HG02642 (cell line): ENCODE measurements around the gene ATXN1.
"Not testable (repeated sequence)": the region's sequence is repeated elsewhere in the genome, so short reads cannot be mapped to it uniquely, and the experiment has no call there.

Experiments used
- ATAC-seq: cut with Tn5 transposase; IDR thresholded peaks from one replicate; pipeline ENCODE4 v1.9.1; 2021; ENCODE audit warnings: mild to moderate bottlenecking; ENCODE audit not compliant: unreplicated experiment, poor library complexity

Gene ATXN1

DNA sequence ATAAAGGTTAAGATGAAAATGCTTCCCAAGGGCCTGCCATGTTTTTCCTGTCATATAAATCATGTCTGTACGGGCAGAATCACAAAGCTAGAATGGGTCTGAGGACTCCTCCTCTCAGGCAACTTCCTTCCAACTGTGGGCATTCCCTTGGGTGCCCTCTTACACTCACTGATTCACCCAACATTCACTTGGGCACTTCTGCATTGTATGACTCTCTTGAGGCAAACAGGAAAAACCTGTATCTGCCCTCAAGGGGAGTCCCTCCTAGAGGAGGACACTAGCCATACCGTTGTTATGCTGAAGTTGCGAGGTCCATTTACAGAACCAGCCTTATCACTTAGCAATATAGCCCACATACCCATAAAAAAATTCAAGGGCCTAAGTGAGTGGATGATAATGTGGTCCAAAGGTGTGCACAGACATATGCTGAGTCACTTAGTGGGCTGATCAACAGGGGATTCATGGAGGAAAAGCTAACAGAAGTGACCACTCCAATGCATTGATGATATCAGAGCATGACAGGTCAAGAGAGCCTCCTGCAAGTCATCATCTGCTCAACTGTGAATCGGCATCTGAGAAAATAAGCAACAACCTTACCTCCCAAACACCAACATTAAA, 131.1 kb downstream of the ATXN1 start:
- no peak for ATAC-seq

DNA sequence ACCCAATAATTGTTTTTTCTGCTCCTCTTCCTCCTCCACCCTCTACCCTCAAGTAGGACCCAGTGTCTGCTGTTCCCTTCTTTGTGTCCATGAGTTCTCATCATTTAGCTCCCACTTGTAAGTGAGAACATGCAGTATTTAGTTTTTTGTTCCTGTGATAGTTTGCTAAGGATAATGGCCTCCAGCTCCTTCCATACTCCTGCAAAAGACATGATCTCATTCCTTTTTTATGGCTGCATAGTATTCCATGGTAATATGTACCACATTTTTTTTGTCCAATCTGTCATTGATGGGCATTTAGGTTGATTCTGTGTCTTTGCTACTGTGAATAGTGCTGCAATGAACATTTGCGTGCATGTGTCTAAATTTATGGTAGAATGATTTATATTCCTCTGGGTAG, 132.7 kb downstream of the ATXN1 start:
- not testable (repeated sequence) for ATAC-seq

DNA sequence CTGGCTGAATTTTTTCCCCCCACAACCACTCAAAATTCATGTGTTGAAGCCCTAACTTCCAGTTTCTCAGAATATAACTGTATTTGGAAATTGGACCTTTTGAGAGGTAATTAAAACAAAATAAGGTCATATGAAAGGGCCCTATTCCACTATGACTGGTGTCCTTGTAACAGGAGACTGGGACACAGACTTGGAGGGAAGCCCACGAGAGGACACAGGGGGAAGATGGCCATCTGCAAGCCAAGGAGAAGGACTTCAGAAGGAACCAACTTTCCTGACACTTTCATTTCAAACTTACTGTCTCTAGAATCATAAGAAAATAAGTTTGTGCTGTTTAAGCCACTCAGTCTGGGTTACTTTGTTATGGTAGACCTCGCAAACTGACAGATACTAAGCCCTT, 134.6 kb downstream of the ATXN1 start:
- ATAC-seq, result no peak

DNA sequence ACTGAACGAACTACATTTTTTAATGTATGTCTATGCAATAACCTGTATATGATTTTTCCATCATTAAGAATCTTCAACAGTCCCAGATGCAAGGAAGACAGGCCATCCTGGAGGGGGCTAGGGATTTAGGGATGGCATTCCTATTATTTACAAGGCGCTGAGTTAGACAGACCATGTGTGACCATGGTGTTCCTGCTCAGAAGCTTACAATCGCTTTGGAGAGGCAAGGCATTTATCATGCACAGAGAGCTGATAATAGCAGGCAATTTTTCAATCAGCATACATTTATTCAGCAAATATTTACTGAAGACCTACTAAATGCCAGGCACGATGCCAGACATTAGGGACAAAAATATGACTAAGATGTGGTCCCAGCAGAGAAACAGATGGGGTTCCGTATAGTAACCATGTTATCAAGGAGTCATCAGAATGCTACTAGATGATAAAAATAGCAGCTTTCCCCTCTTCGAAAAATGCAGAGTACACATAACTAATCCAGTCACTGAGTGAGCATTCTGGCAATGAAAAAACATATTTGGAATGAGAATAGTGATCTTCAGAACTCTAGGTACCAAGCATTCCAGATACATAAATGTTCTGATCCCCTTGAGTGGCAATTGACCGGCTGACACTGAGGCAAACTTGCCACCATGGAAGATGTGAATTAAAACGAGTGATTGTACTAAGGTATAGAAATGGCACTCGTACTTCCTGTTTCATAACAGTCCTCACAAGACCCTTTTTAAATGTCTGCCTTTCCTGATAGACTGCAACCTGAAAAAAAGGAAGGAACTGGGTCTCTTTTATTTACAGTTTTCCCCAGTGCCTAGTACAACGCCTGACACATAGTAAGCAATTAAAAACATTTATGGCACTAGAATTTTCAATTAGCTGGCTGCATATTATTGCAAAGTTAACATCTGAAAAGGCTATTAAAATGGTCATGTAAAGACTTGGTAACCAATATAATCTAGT, 135.7 kb downstream of the ATXN1 start:
- ATAC-seq, result no peak

DNA sequence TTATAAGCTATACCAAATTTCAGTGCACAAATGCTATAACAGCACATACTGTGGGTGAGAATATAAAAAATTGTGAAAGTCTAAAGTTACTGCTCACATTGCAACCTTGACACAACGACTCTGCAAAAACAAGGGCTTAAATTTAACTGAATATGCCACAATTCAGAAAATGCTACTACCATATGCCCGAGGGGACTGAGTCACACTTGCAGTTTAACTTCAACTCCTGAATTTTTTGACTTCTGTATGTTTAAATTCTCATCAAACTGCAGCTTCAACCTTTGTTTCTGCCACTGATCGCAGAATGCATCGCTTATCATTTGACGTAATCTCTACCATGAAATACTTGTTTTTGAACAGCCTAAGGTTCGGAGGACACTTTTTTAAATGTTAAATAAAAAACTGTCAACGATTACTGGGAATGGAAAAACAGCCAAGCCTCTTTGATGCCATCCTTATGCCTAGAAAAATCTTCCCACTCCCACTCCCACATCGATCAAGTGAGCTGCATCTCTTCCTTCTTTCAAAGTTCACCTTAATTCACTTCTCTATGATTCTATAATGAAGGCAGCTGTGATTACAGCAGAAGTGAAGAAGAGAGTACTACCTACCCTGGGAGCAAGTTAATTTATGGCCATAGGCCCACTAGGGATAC, 136.5 kb downstream of the ATXN1 start:
- ATAC-seq, result no peak

DNA sequence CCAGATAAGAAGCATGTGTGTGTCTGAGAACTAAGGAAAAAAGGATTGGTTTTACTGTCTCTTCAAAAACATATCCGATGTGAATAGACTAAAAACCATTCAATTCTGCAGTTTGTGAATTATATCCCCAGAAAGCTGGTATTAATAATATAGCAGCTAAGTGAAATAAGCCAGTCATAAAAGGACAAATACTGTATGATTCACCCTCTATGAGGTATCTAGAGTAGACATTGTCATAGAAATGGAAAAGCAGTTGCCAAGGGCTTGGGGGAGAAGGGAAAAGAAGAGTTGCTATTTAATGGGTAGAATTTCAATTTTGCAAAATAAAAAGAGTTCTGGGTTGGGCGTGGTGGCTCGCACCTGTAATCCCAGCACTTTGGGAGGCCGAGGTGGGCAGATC, 137.5 kb downstream of the ATXN1 start:
- ATAC-seq, result no peak

DNA sequence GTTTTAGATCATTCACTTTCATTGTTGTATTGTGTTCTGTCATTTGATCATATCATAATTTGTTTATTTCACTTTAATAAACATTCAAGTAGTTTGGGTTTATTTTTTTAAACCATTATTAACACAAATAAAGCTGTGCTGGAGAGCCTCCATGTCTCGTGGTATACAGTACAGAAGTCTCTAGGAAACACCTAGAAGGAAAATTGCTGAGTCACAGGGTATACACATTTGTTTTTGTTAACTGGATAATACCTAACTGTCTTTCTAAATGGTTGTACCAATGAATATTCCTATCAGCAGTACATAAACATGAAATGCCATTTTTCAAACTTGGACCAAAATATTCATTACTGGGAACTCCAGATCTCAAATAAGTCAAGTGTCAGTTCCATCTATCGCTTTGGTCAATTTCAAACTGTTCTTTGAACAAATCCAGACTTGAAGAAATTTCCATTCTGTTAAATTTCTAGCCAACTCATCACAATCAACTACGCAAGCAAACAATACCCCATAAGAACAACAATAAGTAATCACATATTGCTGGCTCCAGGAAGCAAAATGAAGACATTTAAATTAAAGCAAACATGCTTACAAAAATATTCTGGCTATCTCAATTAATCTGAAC, 138.1 kb downstream of the ATXN1 start:
- no peak for ATAC-seq

DNA sequence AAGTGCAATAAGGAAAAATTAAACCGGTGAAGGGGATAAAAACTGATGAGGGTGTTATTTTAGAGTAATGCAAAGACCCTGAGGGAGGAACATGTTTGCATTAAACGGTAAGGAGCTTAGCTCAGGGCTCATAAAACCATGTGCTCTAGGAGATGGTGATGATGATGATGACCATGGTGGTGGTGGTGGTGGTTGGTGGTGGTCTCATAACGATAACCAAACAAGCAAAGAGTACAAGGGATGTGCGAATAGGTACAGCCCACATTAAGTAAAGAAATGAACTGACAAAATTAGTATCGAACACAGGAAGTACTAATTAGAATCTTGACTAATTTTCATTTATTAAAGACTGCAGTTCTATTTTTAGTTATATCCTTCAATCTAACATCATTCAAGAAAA, 139.1 kb downstream of the ATXN1 start:
- no peak for ATAC-seq

DNA sequence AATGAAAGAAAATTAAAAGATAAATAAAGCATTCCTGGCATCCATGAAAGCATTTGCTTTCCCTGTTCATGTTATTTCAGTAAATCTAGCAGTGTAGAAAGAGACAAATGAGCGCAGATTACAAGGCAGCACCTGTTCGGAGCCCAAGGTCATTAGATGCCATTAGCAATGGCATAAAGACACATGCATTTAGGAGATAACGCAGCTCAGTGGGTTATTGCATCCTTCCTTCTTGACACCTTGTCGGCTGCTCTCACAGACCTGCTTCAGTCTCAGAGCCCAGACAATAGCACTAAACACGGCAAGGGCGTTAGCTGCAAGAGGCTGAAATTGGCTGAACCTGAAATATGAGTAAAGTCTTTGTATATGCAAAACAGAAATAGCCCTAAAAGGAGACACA, 140.3 kb downstream of the ATXN1 start:
- no peak for ATAC-seq

DNA sequence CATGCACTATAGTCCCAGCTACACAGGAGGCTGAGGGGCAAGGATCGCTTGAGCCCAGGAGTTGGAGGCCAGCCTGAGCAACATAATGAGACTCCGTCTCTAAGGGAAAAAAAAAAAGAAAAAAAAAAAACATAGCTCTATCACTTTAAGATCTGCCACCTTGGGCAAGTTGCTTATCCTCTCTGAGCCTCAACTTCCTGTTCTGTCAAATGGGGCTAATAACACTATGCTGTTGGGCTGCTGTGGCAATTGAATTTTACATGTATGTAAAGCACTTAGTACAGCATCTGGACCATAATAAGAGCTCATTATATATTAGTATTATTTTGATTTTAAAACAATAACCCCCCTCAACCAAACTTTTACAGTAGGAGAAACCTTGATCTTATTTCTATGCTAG, 141.5 kb downstream of the ATXN1 start:
- ATAC-seq, result no peak

DNA sequence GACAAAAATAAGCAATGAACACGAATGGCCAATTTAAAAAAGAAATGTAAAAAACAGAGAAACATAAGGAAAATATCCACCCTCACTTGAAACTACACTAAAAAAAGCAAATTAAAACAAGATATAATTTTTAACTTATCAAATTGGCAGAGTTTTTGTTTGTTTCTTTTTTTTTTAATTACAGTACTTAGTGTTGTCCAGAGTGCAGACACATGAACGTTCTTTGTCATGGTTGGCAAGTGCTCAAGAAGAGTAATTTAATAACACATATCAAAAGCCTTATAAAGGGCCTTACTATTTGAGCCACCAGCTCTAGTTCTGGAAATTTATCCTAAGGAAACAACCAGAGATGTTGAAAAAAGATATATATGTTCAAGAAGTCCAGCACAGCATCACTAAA, 142.3 kb downstream of the ATXN1 start:
- no peak for ATAC-seq

DNA sequence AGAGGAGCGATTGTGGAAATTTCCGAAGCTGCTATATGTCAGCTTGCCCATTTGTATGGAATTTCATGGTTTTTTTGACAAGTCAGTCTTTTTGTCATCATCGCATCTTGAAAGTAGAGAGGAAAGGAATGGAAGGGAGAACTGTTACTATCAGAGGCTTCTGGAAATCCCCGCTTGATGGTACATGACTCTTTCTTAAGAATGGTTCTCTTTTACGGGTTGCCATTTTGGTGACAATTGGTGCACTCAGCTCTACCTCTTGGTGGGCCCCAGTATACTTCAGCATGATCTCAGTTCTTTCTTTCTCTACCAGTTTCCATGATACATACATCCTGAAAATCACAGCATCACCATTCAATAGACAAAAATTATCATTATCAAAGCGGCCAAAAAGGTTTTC, 146.0 kb downstream of the ATXN1 start:
- ATAC-seq, result not testable (repeated sequence)

DNA sequence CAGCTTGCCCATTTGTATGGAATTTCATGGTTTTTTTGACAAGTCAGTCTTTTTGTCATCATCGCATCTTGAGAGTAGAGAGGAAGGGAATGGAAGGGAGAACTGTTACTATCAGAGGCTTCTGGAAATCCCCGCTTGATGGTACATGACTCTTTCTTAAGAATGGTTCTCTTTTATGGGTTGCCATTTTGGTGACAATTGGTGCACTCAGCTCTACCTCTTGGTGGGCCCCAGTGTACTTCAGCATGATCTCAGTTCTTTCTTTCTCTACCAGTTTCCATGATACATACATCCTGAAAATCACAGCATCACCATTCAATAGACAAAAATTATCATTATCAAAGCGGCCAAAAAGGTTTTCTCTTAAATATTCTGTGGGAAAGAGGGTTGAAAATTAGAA, 147.1 kb downstream of the ATXN1 start:
- not testable (repeated sequence) for ATAC-seq

DNA sequence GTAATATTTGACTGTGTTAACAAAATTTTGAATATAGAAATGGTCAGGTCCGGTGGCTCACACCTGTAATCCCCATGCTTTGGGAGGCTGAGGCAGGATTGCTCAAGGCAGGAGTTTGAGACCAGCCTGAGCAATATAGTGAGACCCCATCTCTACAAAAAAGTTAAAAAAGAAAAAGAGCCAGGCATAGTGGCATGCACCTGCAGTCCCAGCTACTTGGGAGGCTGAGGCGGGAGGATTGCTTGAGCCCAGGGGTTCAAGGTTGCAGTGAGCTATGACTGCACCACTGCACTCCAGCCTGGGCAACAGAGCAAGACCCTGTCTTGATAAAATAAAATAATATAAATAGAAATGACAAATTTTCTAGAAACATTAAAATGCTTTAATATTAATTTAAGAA, 147.8 kb downstream of the ATXN1 start:
- ATAC-seq, result not testable (repeated sequence)

DNA sequence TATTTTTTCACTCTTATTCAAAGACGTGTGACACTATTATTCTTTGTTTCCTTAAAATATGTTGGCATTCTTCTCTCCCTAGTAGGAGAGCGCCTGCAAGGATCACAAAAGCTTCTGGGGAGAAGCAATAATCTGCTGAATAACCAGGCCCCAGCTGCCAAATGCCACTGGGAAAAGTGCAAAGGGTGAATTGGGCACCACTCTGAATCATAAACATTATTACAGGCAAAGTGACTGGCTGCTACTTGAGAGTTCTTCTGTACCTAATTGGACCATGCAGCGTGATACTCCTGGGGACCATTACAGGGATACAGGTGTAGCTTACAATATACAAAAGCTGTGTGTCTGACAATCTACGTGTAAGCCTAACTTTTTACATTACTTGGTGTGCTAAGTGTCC, 152.8 kb downstream of the ATXN1 start:
- no peak for ATAC-seq

DNA sequence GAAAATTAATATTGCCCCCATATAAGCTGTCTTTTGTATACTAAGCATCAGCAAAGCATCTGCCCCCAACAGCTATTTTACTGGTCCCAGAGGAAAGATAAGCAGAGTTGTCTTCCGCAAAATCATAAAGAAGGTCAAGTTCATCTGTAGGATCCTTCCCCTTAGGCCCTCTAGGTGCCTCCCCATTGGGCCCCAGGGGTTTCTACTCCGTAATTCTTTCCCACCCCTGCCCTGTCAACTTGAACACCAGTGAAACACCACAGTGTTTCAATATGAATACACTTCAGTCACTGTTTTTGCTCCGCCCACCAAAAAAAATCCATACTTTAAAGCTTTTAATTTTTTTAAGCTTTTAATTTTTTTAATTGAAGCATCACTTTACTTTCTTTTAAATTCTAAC, 159.2 kb downstream of the ATXN1 start:
- ATAC-seq, result peak; percentile 84

DNA sequence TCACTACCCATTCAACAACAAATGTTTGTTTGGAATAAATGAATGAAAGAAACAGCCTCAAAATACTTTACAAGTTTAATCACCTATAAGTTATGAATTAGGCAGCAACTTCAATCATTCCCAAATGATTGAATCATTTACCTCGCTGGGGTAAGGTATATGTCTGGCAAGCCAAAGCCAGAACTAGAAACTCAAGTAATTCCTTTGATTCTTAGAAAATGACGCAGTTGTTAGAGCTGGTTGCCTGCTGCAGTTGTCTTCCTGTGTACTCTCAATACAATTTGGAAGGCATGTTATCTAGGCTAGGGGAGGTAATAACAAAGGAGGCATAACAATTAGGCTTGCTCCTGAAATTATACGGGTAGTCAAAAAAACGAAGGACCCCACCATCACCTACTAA, 160.6 kb downstream of the ATXN1 start:
- ATAC-seq, result no peak

DNA sequence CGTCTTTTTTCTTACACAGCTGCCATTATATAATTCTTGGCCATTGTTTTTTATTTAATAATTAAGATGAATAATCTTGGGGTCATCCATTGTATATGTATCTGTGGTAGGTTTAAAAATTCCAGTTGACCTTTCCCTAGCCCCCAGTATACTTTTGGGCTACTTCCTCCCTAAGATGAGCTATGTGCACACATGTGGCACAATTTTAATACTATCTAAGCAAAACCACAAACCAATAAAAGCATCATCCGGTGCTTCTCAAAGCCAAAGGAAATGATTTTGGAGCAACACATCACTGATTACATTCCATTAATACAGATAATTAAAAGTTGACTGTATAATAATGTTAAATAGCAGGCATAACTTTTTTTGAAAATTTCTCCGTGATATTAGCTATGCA, 161.2 kb downstream of the ATXN1 start:
- ATAC-seq, result no peak

DNA sequence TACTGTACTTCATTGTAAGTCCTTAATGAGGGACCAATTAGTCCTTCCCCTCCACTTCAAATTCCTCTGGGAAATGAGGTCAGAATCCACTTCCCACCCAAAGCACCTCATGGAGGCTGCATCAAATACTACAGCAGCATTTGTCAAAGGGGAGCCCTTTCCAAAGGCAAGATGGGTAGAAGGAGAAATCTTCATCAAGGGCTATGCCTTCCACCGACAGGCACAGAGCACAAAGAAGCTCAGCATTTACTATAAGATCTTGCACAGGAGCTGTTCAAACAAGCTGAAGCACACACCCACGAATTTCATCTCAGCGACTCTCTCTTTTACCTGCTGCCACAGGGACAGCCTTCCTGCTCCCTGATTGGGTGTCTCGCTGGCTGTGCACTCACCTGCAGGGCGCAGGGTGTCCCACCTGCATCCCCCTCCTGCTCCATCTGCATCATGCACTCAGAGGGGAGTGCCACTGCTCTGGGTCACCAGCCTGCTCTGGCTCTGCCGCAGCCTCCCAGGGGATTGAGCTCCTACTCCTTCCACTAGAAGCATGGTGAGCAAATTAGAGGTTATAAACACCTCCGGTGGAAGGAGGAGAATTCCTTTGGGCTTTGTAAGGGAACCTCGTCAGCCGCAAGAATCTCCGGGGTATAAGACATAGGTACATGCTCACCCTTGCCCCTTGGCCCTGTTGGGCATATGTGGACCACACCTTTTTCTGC, 164.5 kb downstream of the ATXN1 start:
- no peak for ATAC-seq

DNA sequence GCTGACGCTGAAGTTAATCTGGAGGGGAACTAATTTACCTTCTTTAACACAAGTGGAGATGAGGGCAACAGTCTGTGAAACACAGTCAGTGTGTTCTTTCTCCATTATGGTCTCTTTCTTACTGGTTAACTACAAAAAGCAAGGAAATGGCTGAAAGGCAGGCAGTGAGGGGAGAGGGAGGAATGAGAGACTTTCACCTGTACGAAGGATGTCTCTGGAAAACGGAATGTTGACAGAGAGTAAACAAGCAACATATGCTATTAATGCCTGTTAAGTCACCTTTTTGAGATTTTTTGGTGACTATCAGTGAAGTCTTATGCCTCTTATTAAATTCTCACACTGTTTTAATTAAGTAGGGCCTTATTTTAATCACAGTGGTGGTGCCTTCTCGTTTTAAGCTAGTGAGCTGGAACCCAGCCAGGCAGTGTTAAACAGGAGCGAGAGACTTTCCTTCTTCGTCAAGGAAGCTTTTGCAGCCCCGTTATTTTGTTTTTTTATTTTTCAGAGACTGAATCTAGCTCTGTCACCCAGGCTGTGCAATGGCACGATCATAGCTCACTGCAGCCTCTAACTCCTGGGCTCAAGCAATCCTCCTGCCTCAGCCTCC, 165.6 kb downstream of the ATXN1 start:
- ATAC-seq, result no peak
